ENCODE results near the gene CLN5. TPM values are rescaled to one million over a fixed set of nuclear protein-coding genes. Genes with fewer than 3 reads are reported as not detected.

CLN5 gene
- total RNA-seq, 1 donor from 2014 or later: 41.8 TPM

DNA sequence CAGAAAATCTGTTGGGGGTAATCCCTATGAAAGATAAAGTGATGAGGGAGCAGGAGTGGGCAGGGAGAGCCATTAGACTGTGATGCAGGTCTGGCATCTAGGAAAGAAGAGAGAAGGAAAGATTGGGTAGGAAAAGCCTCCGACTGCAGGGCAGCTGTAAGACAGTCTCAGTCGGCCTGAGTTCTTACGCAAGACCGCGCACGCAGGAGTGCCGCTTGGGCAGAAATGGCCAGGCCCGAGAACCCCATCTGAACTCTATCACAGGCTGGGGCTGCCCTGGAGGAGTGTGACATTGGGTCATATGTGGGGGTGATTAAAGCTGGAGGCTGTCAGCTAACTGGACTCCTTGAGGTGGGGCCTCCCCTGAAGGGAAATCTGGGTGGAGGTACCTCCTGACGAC lies 49.0 kb downstream of the CLN5 start:
- no peak for ATAC-seq
- no peak overlapping the region for H3K27ac ChIP-seq
- no peak for TF ChIP-seq CTCF (IDR thresholded peaks at IDR 0.05)
- no peak for DNase-seq
- H3K4me1 ChIP-seq: no peaks in the 10 kb centered on the region
- peaks cover 15% of the 10 kb centered on the region for H3K36me3 ChIP-seq
- no peak overlapping the region for H3K4me3 ChIP-seq
- no peaks in the 10 kb centered on the region for H3K27me3 ChIP-seq
- intact Hi-C loops (cut with DNase I): no loop called here
- no peaks in the 10 kb centered on the region for H3K9me3 ChIP-seq

DNA sequence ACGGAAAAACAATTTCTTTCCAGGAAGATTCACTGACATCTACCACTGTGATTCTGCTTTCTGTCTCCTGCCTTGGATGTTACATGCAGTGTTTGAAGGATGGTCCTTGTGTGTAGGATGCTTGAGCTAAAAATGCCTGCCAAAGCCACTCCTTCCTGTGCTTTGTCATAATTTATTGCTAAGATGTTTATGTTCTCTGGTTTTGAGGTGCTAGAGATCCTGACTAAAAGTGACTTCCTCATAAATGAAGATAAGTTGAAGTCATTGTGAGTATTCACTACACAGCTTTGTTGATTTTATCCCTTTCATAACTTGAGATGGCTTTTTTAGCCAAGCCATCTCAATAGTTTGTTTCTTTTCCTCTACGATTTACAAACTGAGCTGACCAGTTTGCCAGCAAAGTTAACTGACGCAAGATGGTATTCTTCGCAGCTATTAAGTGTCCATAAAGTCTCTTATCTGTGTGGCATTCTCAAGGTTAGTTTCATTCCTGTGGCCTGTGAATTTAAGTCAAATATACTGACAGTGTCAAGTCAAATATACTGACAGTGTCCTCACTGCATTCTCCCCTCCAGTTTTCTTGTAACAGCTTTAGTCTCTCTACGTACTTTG lies 50.8 kb downstream of the CLN5 start:
- intact Hi-C loops (cut with DNase I): no loop called here
- H3K27ac ChIP-seq: no peak overlapping the region

DNA sequence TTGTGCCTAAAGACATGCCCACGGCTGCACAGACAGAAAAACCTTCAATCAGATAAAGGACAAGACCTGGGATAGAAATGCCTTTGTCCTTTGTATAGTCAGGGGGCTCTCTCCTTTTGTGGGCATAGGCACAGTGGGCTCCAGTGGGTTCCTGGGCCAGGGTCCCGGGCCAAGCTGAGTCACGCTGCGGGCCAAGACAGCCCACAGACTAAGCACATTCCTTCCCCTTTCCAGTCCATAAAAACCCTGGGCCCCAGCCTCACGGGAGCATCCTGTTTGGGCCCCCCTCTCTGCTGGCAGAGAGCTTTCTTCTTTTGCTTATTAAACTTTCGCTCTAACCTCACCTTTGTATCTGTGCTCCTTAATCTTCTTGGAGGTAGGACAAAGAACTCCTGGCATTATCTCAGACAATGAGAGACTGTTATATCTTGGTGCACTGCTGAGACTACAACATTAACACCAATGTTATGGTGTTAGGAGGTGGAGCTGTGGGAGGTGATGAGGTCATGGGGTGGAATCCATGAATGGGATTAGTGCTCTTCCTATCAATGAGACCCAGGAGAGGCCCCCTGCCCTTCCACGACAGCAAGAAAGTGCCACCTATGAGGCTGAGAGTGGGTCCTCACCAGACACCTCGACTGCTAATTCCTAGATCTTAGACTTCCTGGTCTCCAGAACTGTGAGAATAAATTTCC lies 55.9 kb downstream of the CLN5 start:
- DNase-seq (no peak), ATAC-seq (no peak)
- Histone ChIP-seq H3K27me3 (no peaks in the 10 kb centered on the region), H3K4me3 (no peak overlapping the region), H3K27ac (no peak overlapping the region), H3K9me3 (no peaks in the 10 kb centered on the region), H3K36me3 (peaks cover 73% of the 10 kb centered on the region), H3K4me1 (peaks cover 10% of the 10 kb centered on the region)
- TF ChIP-seq CTCF (IDR thresholded peaks at IDR 0.05): no peak
- intact Hi-C loops (cut with DNase I): no loop called here

More for the DNA sequence above, 50.8 kb downstream of the CLN5 start:
- Histone ChIP-seq H3K4me3 (no peak overlapping the region), H3K27me3 (no peaks in the 10 kb centered on the region), H3K9me3 (no peaks in the 10 kb centered on the region), H3K36me3 (peaks cover 29% of the 10 kb centered on the region), H3K4me1 (no peaks in the 10 kb centered on the region)
- ATAC-seq (no peak), DNase-seq (no peak)
- TF ChIP-seq CTCF (IDR thresholded peaks at IDR 0.05): no peak

- peak; percentile 85 for ATAC-seq
- no peak for DNase-seq
- TF ChIP-seq CTCF (IDR thresholded peaks at IDR 0.05): no peak
Measured at GRCh38 chr13:77048681-77049080, 56.8 kb downstream of the CLN5 start.

DNA sequence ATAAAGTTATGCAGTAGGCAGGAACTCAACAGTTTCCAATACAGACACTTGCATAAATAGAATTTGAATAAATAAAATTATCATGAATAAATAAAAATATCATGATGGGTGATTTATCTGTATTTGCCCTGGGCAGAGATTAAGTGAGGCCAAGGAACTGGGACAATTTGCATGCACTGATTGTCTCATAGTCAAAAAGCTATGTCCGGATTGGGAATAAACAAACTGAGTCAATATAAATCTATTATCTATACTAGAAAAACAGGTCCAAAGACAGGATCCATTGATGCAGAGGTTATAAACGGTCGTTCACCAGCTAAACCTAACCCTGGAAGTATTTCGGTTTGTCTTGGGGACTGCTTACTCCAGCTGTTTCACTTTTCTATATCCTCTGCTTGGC lies 61.3 kb downstream of the CLN5 start:
- Histone ChIP-seq H3K27me3 (no peaks in the 10 kb centered on the region), H3K4me1 (peaks cover 10% of the 10 kb centered on the region), H3K36me3 (peaks cover 89% of the 10 kb centered on the region), H3K27ac (no peak overlapping the region), H3K9me3 (no peaks in the 10 kb centered on the region), H3K4me3 (no peak overlapping the region)
- intact Hi-C loops (cut with DNase I): no loop called here
- no peak for TF ChIP-seq CTCF (IDR thresholded peaks at IDR 0.05)
- no peak for DNase-seq
- ATAC-seq: no peak

More at GRCh38 chr13:77048681-77049080, 56.8 kb downstream of the CLN5 start:
- no peaks in the 10 kb centered on the region for H3K27me3 ChIP-seq
- no peak overlapping the region for H3K27ac ChIP-seq
- intact Hi-C loops (cut with DNase I): no loop called here
- H3K4me3 ChIP-seq: no peak overlapping the region
- H3K36me3 ChIP-seq: peaks cover 80% of the 10 kb centered on the region
- no peaks in the 10 kb centered on the region for H3K9me3 ChIP-seq
- peaks cover 10% of the 10 kb centered on the region for H3K4me1 ChIP-seq

Other genes starting within 250 kb of the CLN5 start
- 152 TPM for gene KCTD12, start 105.7 kb upstream of the CLN5 start, total RNA-seq
- gene ACOD1, start 43.6 kb upstream of the CLN5 start, total RNA-seq: not detected
- gene FBXL3, start 35.1 kb downstream of the CLN5 start, total RNA-seq: 49.4 TPM